Measurements from ENCODE around the gene SLC2A9. TPM values are rescaled to one million over a fixed set of nuclear protein-coding genes. Genes with fewer than 3 reads are reported as not detected.

SLC2A9 gene
- total RNA-seq, 1 donor from 2014 or later: 0.72 TPM

GRCh38 chr4:9889306-9889705 lies 132.0 kb downstream of the SLC2A9 start:
- no peaks in the 10 kb centered on the region for H3K9me3 Mint-ChIP-seq (ENCODE audit: low read depth)
- H3K4me3 Mint-ChIP-seq (ENCODE audit: unreplicated experiment): no peak overlapping the region
- H3K27ac Mint-ChIP-seq (ENCODE audit: unreplicated experiment): no peak overlapping the region
- H3K4me1 Mint-ChIP-seq (ENCODE audit: low read depth): no peaks in the 10 kb centered on the region
- TF ChIP-seq, protein P1, sequence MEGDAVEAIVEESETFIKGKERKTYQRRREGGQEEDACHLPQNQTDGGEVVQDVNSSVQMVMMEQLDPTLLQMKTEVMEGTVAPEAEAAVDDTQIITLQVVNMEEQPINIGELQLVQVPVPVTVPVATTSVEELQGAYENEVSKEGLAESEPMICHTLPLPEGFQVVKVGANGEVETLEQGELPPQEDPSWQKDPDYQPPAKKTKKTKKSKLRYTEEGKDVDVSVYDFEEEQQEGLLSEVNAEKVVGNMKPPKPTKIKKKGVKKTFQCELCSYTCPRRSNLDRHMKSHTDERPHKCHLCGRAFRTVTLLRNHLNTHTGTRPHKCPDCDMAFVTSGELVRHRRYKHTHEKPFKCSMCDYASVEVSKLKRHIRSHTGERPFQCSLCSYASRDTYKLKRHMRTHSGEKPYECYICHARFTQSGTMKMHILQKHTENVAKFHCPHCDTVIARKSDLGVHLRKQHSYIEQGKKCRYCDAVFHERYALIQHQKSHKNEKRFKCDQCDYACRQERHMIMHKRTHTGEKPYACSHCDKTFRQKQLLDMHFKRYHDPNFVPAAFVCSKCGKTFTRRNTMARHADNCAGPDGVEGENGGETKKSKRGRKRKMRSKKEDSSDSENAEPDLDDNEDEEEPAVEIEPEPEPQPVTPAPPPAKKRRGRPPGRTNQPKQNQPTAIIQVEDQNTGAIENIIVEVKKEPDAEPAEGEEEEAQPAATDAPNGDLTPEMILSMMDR (IDR thresholded peaks at IDR 0.05): no peak
- H3K36me3 Mint-ChIP-seq (ENCODE audit: low read depth): no peaks in the 10 kb centered on the region
- no peak for DNase-seq (ENCODE audit: low spot score)
- H3K27me3 Mint-ChIP-seq (ENCODE audit: low read depth): peaks cover 18% of the 10 kb centered on the region

- peaks cover 9% of the 10 kb centered on the region for H3K27me3 Mint-ChIP-seq (ENCODE audit: low read depth)
- H3K4me3 Mint-ChIP-seq (ENCODE audit: unreplicated experiment): no peak overlapping the region
- no peaks in the 10 kb centered on the region for H3K9me3 Mint-ChIP-seq (ENCODE audit: low read depth)
- H3K27ac Mint-ChIP-seq (ENCODE audit: unreplicated experiment): no peak overlapping the region
- H3K36me3 Mint-ChIP-seq (ENCODE audit: low read depth): no peaks in the 10 kb centered on the region
- TF ChIP-seq, protein P1 (IDR thresholded peaks at IDR 0.05): no peak
- no peaks in the 10 kb centered on the region for H3K4me1 Mint-ChIP-seq (ENCODE audit: low read depth)
- DNase-seq (ENCODE audit: low spot score): no peak
These were observed 135.3 kb downstream of the SLC2A9 start for GRCh38 chr4:9885958-9886357.

GRCh38 chr4:9880406-9881197 lies 140.7 kb downstream of the SLC2A9 start:
- no peak for DNase-seq (ENCODE audit: low spot score)
- Mint-ChIP-seq H3K9me3 (ENCODE audit: low read depth) (no peaks in the 10 kb centered on the region), H3K27me3 (ENCODE audit: low read depth) (peaks cover 11% of the 10 kb centered on the region), H3K27ac (ENCODE audit: unreplicated experiment) (no peak overlapping the region), H3K36me3 (ENCODE audit: low read depth) (no peaks in the 10 kb centered on the region), H3K4me1 (ENCODE audit: low read depth) (no peaks in the 10 kb centered on the region), H3K4me3 (ENCODE audit: unreplicated experiment) (no peak overlapping the region)
- TF ChIP-seq, protein P1 (IDR thresholded peaks at IDR 0.05): no peak

- Mint-ChIP-seq H3K27ac (ENCODE audit: unreplicated experiment) (no peak overlapping the region), H3K9me3 (ENCODE audit: low read depth) (peaks cover 5% of the 10 kb centered on the region), H3K36me3 (ENCODE audit: low read depth) (no peaks in the 10 kb centered on the region), H3K4me1 (ENCODE audit: low read depth) (no peaks in the 10 kb centered on the region), H3K4me3 (ENCODE audit: unreplicated experiment) (no peak overlapping the region), H3K27me3 (ENCODE audit: low read depth) (peaks cover 11% of the 10 kb centered on the region)
- no peak for DNase-seq (ENCODE audit: low spot score)
- TF ChIP-seq, protein P1 (IDR thresholded peaks at IDR 0.05): no peak
These were observed 144.2 kb downstream of the SLC2A9 start for GRCh38 chr4:9877123-9877522.

GRCh38 chr4:9875516-9875915 lies 145.8 kb downstream of the SLC2A9 start:
- no peak for DNase-seq (ENCODE audit: low spot score)
- Mint-ChIP-seq H3K27ac (ENCODE audit: unreplicated experiment) (no peak overlapping the region), H3K4me1 (ENCODE audit: low read depth) (no peaks in the 10 kb centered on the region), H3K9me3 (ENCODE audit: low read depth) (peaks cover 10% of the 10 kb centered on the region), H3K36me3 (ENCODE audit: low read depth) (no peaks in the 10 kb centered on the region), H3K4me3 (ENCODE audit: unreplicated experiment) (no peak overlapping the region), H3K27me3 (ENCODE audit: low read depth) (peaks cover 13% of the 10 kb centered on the region)
- TF ChIP-seq, protein P1 (IDR thresholded peaks at IDR 0.05): no peak
